H1 (cell line): ENCODE results near the gene DAPK1. TPM values are rescaled to one million over a fixed set of nuclear protein-coding genes. Genes with fewer than 3 reads are reported as not detected.

Source experiments
- CTCF ChIA-PET: fragments of 300-600 bp; sonication (Branson Sonifier 250); formaldehyde crosslinking; loops from one replicate; lab custom pipeline; 2021; ENCODE audit not compliant: partially characterized antibody; lab: Charles Lee
- POLR2A ChIA-PET: fragments of 300-600 bp; sonication (Branson Sonifier 250); formaldehyde crosslinking; loops from one replicate; lab custom pipeline; 2021; ENCODE audit warnings: inconsistent platforms; ENCODE audit not compliant: partially characterized antibody; lab: Charles Lee
- DNase-seq, 2 experiments: peaks; one replicate each; pipeline versions ENCODE4 v3.0.0 to v3.0.0-alpha.2; 2010 to 2022; ENCODE audit warnings: low spot score in 2 of 2, low read depth in 1 of 2, mixed read lengths in 1 of 2
- FAIRE-seq: peaks from 2 replicates; lab custom pipeline; 2011; peaks lifted over from hg19 to GRCh38; lab: Jason Lieb, UNC
- H2AFZ ChIP-seq: 2 replicates; pipeline ENCODE4 v1.8.1; 2012; ENCODE audit warnings: low read length, inconsistent platforms
- H2AK5ac ChIP-seq: 2 replicates; pipeline ENCODE4 v1.6.1; 2013; ENCODE audit warnings: low read depth, low read length
- H2BK120ac ChIP-seq: replicated peaks from 2 replicates; pipeline ENCODE3; 2013; ENCODE audit warnings: low read depth, low read length, inconsistent platforms
- H2BK12ac ChIP-seq: 2 replicates; pipeline ENCODE4 v1.6.1; 2013; ENCODE audit warnings: low read depth, low read length
- H2BK15ac ChIP-seq: 2 replicates; pipeline ENCODE4 v1.6.1; 2013; ENCODE audit warnings: low read length
- H2BK20ac ChIP-seq: 2 replicates; pipeline ENCODE4 v1.6.1; 2013; ENCODE audit warnings: low read length
- H2BK5ac ChIP-seq: 2 replicates; pipeline ENCODE4 v1.6.1; 2013; ENCODE audit warnings: low read depth, low read length
- H3K14ac ChIP-seq: 2 replicates; pipeline ENCODE4 v1.6.1; 2013; ENCODE audit warnings: inconsistent platforms; ENCODE audit not compliant: insufficient read length
- H3K18ac ChIP-seq: 2 replicates; pipeline ENCODE4 v1.6.1; 2013; ENCODE audit warnings: low read length; ENCODE audit errors: extremely low read depth
- H3K23ac ChIP-seq: 2 replicates; pipeline ENCODE4 v1.6.1; 2013; ENCODE audit warnings: inconsistent platforms; ENCODE audit not compliant: insufficient read length
- H3K23me2 ChIP-seq: 2 replicates; pipeline ENCODE4 v1.6.1; 2013; ENCODE audit warnings: low read depth, low read length
- H3K27ac ChIP-seq: 2 replicates; pipeline ENCODE4 v1.6.1; 2011; ENCODE audit warnings: low read depth, low read length, inconsistent platforms
- H3K27me3 ChIP-seq, 4 experiments: replicated peaks in 1 of 4; 1 replicate in 1 of 4; 2 replicates in 3 of 4; pipeline versions ENCODE4 v1.6.1 to v1.8.1; 2011 to 2013; ENCODE audit warnings: low read length in 3 of 4, mild to moderate bottlenecking in 3 of 4, inconsistent platforms in 2 of 4, mixed read lengths in 2 of 4, moderate library complexity in 1 of 4; ENCODE audit not compliant: control insufficient read depth in 3 of 4, insufficient read depth in 3 of 4; ENCODE audit errors: extremely low read depth in 1 of 4
- H3K36me3 ChIP-seq, 4 experiments: 2 replicates each; pipeline versions ENCODE4 v1.6.1 to v1.8.1; 2011 to 2013; ENCODE audit warnings: mild to moderate bottlenecking in 4 of 4, low read length in 3 of 4, moderate library complexity in 2 of 4, control low read depth in 1 of 4, inconsistent platforms in 1 of 4; ENCODE audit not compliant: insufficient read depth in 4 of 4, control insufficient read depth in 2 of 4
- H3K4ac ChIP-seq: replicated peaks from 2 replicates; pipeline ENCODE3; 2013; ENCODE audit warnings: low read length, low read depth, mixed read lengths, inconsistent platforms; ENCODE audit not compliant: insufficient read length
- H3K4me1 ChIP-seq, 4 experiments: replicated peaks in 1 of 4; 1 replicate in 1 of 4; 2 replicates in 3 of 4; pipeline versions ENCODE4 v1.6.1 to v1.8.1; 2011 to 2013; ENCODE audit warnings: low read length in 3 of 4, inconsistent platforms in 2 of 4, mixed read lengths in 1 of 4; ENCODE audit not compliant: insufficient read depth in 4 of 4, control insufficient read depth in 3 of 4
- H3K4me2 ChIP-seq, 2 experiments: 2 replicates each; pipeline versions ENCODE4 v1.6.1 to v1.8.1; 2011 to 2013; ENCODE audit warnings: low read depth in 2 of 2, low read length in 2 of 2, control low read depth in 1 of 2, inconsistent platforms in 1 of 2, mild to moderate bottlenecking in 1 of 2; ENCODE audit not compliant: insufficient read depth in 1 of 2
- H3K4me3 ChIP-seq, 4 experiments: fragments of 200-600, 300-600 bp in 1 of 4; sonication (generic), shearing (Covaris generic), sonication (Bioruptor Twin) in 1 of 4; 2 replicates each; pipeline versions ENCODE4 v1.5.1 to v1.8.1; 2011 to 2016; ENCODE audit warnings: low read length in 4 of 4, low read depth in 3 of 4, control low read depth in 2 of 4, inconsistent platforms in 2 of 4, mild to moderate bottlenecking in 2 of 4, mixed read lengths in 1 of 4, moderate library complexity in 1 of 4; ENCODE audit not compliant: insufficient read depth in 2 of 4; ENCODE audit errors: extremely low read depth in 1 of 4
- H3K56ac ChIP-seq: replicated peaks from 2 replicates; pipeline ENCODE3; 2013; ENCODE audit warnings: low read depth, mild to moderate bottlenecking, mixed read lengths, low read length, inconsistent platforms; ENCODE audit not compliant: insufficient read length
- H3K79me1 ChIP-seq: 2 replicates; pipeline ENCODE4 v1.6.1; 2013; ENCODE audit warnings: low read depth, low read length, control low read depth
- H3K79me2 ChIP-seq, 2 experiments: 2 replicates each; pipeline versions ENCODE4 v1.6.1 to v1.8.1; 2012 to 2013; ENCODE audit warnings: low read length in 2 of 2, mild to moderate bottlenecking in 2 of 2, inconsistent platforms in 1 of 2; ENCODE audit not compliant: insufficient read depth in 2 of 2, control insufficient read depth in 1 of 2
- H3K9ac ChIP-seq, 4 experiments: replicated peaks in 1 of 4; 1 replicate in 1 of 4; 2 replicates in 3 of 4; pipeline versions ENCODE4 v1.6.1 to v1.8.1; 2011 to 2013; ENCODE audit warnings: low read depth in 3 of 4, low read length in 3 of 4, control low read depth in 2 of 4, mild to moderate bottlenecking in 2 of 4, moderate library complexity in 2 of 4, inconsistent platforms in 1 of 4; ENCODE audit errors: extremely low read depth in 1 of 4
- H3K9me3 ChIP-seq, 2 experiments: 2 replicates each; pipeline versions ENCODE4 v1.6.1 to v1.8.1; 2012 to 2013; ENCODE audit warnings: mild to moderate bottlenecking in 2 of 2, moderate library complexity in 2 of 2, control low read depth in 1 of 2, inconsistent platforms in 1 of 2, low read depth in 1 of 2, low read length in 1 of 2, mixed read lengths in 1 of 2; ENCODE audit not compliant: insufficient read depth in 2 of 2
- H4K20me1 ChIP-seq, 2 experiments: replicated peaks in 1 of 2; 2 replicates each; pipeline versions ENCODE3 to v1.8.1; 2011 to 2013; ENCODE audit warnings: inconsistent platforms in 2 of 2, low read length in 2 of 2, mild to moderate bottlenecking in 1 of 2; ENCODE audit not compliant: insufficient read depth in 2 of 2, control insufficient read depth in 1 of 2
- H4K5ac ChIP-seq: 2 replicates; pipeline ENCODE4 v1.6.1; 2013; ENCODE audit warnings: low read length, low read depth, mixed read lengths, inconsistent platforms; ENCODE audit not compliant: insufficient read length
- H4K8ac ChIP-seq: 2 replicates; pipeline ENCODE4 v1.8.0; 2013; ENCODE audit warnings: mild to moderate bottlenecking, moderate library complexity, low read length, inconsistent platforms; ENCODE audit not compliant: insufficient read depth; ENCODE audit errors: extremely low read depth
- H4K91ac ChIP-seq: replicated peaks from 2 replicates; pipeline ENCODE3; 2013; ENCODE audit warnings: low read length, mixed read lengths, inconsistent platforms; ENCODE audit not compliant: insufficient read length
- EGR1 ChIP-seq: IDR thresholded peaks from 2 replicates; pipeline ENCODE4 v1.6.1; 2011; ENCODE audit warnings: low read depth, low read length, borderline replicate concordance
- HDAC6 ChIP-seq: IDR thresholded peaks from one replicate; pipeline ENCODE4 v1.7.1; 2012; ENCODE audit warnings: low read depth, mild to moderate bottlenecking, inconsistent platforms, low read length, moderate library complexity
- RFX5 ChIP-seq: IDR thresholded peaks from 2 replicates; pipeline ENCODE4 v1.6.1; 2011; ENCODE audit warnings: low read depth, low read length, improper control_type of control experiment, borderline replicate concordance
- SIX5 ChIP-seq: IDR thresholded peaks from 2 replicates; pipeline ENCODE4 v1.6.1; 2011; ENCODE audit warnings: mild to moderate bottlenecking, low read depth, low read length
- SP1 ChIP-seq: IDR thresholded peaks from 2 replicates; pipeline ENCODE4 v1.6.1; 2011; ENCODE audit warnings: low read depth, low read length
- WGBS, 2 experiments: shearing (Covaris generic) in 1 of 2; methylation state at CpG; one replicate each; pipeline versions ENCODE4 v1.1.6 to v1.1.7; 2013 to 2015; ENCODE audit warnings: low lambda C conversion rate in 2 of 2, mixed read lengths in 2 of 2, inconsistent platforms in 1 of 2, low coverage in 1 of 2, missing lambda C conversion rate in 1 of 2; ENCODE audit not compliant: insufficient replicate concordance in 2 of 2, insufficient coverage in 1 of 2, insufficient read length in 1 of 2; ENCODE audit errors: extremely low coverage in 1 of 2, missing lambda C conversion rate in 1 of 2; 5-methylcytosine and 5-hydroxymethylcytosine counted together
- polyA plus RNA-seq, 7 experiments: library from polyadenylated mRNA; depleted of rRNA in 3 of 7; stranded (reverse) in 5 of 7; unstranded in 2 of 7; fragments of >200 nt in 5 of 7; fragments of 200-250 nt in 2 of 7; gene quantifications; 1 replicate in 5 of 7; 2 replicates in 1 of 7; 4 replicates in 1 of 7; pipeline versions ENCODE4 v1.2.1 to v1.2.3, GENCODE V29; 2011 to 2013; ENCODE audit warnings: missing spikeins in 2 of 7, mixed read lengths in 2 of 7
- total RNA-seq: library from RNA; stranded (reverse); fragmentation: NEBNext Ultra II Directional; extraction: Animal tissue kit (Norgen Biotek cat#: 25700); gene quantifications from 2 replicates; pipeline ENCODE4 v1.2.1, GENCODE V29; 2021
- TF ChIP-seq, protein P1 (sequence below): IDR thresholded peaks from 2 replicates; pipeline ENCODE4 v1.6.1; 2012; ENCODE audit warnings: inconsistent platforms

The DAPK1 gene
- total and polyA plus RNA-seq, 2 of the 8 experiments (the other 6 are each of a cell fraction or from before 2014, with no cell fraction given): 62.4 to 131 TPM

DNA sequence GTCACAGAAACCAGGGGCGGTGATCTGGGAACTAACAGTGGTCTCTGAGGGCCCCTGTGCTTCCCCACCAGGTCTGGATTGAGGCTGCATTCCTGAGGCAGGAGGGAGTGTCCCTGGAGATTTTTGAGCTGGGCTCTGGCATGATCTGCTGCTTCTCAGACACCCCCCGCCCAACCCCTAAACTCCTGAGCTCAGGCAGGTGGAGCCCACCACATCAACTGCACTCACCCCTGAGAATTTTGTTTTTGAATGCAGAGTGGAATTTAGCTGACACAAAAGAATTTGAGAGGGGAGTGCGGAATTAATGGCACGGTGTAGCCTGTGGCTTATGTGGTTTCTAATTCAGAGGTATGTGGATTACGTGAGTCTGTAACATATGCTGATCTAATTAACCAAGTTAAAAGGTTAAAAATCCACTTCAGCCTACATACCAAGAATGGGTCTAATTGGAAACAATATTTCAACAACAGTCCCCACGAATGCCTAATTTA is 204.3 kb downstream of the DAPK1 start:
- FAIRE-seq: peak; percentile 36
- Histone ChIP-seq H2AK5ac (no peak overlapping the region), H3K9ac (no peak overlapping the region), H3K79me2 (no peaks in the 10 kb centered on the region), H3K4me3 (no peak overlapping the region), H2AFZ (no peak overlapping the region), H3K27me3 (no peaks in the 10 kb centered on the region), H3K9me3 (no peaks in the 10 kb centered on the region), H3K4ac (no peak overlapping the region), H2BK120ac (no peak overlapping the region), H3K4me1 (0 out of 7 replicates have a peak, but pooled peaks cover 0 to 4% (median 0%) of the 10 kb centered on the region in 4 experiments), H2BK5ac (no peak overlapping the region), H3K56ac (no peak overlapping the region), H4K20me1 (peaks cover 2 to 3% of the 10 kb centered on the region in 2 experiments), H2BK15ac (no peak overlapping the region), H3K18ac (no peak overlapping the region), H3K36me3 (peaks cover 29 to 86% (median 50%) of the 10 kb centered on the region in 4 experiments), H3K14ac (no peak overlapping the region), H3K4me2 (no peak overlapping the region), H3K27ac (no peak overlapping the region), H3K79me1 (no peaks in the 10 kb centered on the region), H3K23ac (no peak overlapping the region), H4K8ac (no peak overlapping the region), H2BK20ac (no peak overlapping the region), H4K5ac (no peak overlapping the region), H4K91ac (no peak overlapping the region), H3K23me2 (no peaks in the 10 kb centered on the region), H2BK12ac (no peak overlapping the region)
- no peak for TF ChIP-seq EGR1
- no peak for TF ChIP-seq HDAC6
- no peak for TF ChIP-seq RFX5
- TF ChIP-seq, protein P1, sequence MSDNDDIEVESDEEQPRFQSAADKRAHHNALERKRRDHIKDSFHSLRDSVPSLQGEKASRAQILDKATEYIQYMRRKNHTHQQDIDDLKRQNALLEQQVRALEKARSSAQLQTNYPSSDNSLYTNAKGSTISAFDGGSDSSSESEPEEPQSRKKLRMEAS: no peak
- TF ChIP-seq SIX5: no peak
- no peak for TF ChIP-seq SP1
- no peak for DNase-seq
- ChIA-PET POLR2A (interaction anchor here (0.9 kb wide), 1 partner anchor 21 kb away, joined by 3 read pairs; no protein-coding TSS in a partner anchor), CTCF (interaction anchor here (1.1 to 3.1 kb wide), 4 partner anchors 12 to 110 kb away, joined by 3 to 14 read pairs (median 6); no protein-coding TSS in a partner anchor)
- WGBS, 2 experiments: 86% methylated on average over 6 of the region's 6 CpGs; no CpG with 5 or more reads in 1 of the 2 experiments
